GM10248 (cell line): ENCODE measurements around the gene PDE1C.
A peak's percentile ranks its signal among the peaks of the same experiment; 100 is the strongest.

Experiments used
- CTCF ChIA-PET: fragments of 300-600 bp; sonication (Branson Sonifier 250); formaldehyde crosslinking; extraction: SDS; loops from one replicate; lab custom pipeline; 2021; ENCODE audit warnings: antibody characterized with exemption; lab: Yijun Ruan, JAX
- POLR2A ChIA-PET: fragments of 350-650 bp; sonication (Branson Sonifier 250); formaldehyde crosslinking; extraction: SDS; loops from one replicate; lab custom pipeline; 2020; ENCODE audit warnings: antibody characterized with exemption; lab: Yijun Ruan, JAX
- DNase-seq: peaks from one replicate; pipeline ENCODE4 v3.0.0; 2012; ENCODE audit errors: extremely low spot score
- TF ChIP-seq, protein P1 (sequence below): IDR thresholded peaks from 2 replicates; pipeline ENCODE4 v1.5.1; 2012; ENCODE audit warnings: mild to moderate bottlenecking, low read depth; ENCODE audit errors: extremely low read depth, missing control alignments, control extremely low read depth

Gene PDE1C

DNA sequence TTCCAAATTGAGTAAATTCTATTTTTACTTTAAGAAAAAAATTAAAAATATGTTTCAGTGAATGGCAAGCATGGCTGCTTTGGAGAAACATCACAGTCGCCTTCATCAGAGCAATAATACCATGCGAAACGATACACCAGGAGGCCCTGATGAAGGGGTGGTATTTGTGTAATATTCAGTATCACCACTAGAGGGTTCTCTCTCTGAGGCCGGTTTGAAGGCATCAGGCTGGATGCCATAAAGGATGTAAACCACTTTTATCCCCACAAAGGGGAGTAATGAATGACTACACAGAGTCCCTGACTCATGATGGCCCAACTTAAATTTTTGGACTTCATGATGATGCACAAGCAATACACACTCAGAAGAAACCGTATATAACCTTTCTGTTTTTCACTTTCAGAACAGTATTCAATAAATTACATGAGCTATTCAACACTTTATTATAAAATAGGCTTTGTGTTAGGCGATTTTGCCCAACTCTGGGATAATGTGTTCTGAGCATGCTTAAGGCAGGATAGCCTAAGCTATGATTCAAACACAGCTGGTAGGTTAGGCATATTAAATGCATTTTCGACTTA, 287.7 kb downstream of the PDE1C start:
- ChIA-PET CTCF (interaction anchor here (0.8 to 3.2 kb wide), 18 partner anchors 9 to 798 kb away, joined by 3 to 15 read pairs (median 5); no protein-coding TSS in a partner anchor), POLR2A (no interaction called here)
- TF ChIP-seq, protein P1, sequence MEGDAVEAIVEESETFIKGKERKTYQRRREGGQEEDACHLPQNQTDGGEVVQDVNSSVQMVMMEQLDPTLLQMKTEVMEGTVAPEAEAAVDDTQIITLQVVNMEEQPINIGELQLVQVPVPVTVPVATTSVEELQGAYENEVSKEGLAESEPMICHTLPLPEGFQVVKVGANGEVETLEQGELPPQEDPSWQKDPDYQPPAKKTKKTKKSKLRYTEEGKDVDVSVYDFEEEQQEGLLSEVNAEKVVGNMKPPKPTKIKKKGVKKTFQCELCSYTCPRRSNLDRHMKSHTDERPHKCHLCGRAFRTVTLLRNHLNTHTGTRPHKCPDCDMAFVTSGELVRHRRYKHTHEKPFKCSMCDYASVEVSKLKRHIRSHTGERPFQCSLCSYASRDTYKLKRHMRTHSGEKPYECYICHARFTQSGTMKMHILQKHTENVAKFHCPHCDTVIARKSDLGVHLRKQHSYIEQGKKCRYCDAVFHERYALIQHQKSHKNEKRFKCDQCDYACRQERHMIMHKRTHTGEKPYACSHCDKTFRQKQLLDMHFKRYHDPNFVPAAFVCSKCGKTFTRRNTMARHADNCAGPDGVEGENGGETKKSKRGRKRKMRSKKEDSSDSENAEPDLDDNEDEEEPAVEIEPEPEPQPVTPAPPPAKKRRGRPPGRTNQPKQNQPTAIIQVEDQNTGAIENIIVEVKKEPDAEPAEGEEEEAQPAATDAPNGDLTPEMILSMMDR: peak; percentile 63
- DNase-seq: peak; percentile 50

DNA sequence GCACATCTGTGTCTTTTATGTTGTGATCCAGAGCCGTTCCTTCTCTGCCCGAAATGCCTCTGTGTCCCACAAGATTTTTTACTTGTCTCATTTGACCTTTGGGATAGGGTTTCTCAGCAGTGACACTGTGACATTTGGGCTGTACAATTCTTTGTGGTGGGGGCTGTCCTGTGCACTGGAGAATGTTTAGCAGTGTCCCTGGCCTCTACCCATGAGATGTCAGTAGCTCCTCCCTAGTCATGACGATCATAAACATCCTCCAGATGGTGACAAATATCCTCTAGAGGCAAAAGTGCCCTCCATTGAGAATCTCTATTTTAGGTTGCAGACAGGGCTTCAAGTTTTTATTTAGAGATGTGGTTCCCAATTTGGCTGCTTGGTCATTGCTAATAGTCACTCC, 291.9 kb downstream of the PDE1C start:
- TF ChIP-seq, protein P1: no peak
- no peak for DNase-seq
- CTCF ChIA-PET: no interaction called here
- POLR2A ChIA-PET: no interaction called here

DNA sequence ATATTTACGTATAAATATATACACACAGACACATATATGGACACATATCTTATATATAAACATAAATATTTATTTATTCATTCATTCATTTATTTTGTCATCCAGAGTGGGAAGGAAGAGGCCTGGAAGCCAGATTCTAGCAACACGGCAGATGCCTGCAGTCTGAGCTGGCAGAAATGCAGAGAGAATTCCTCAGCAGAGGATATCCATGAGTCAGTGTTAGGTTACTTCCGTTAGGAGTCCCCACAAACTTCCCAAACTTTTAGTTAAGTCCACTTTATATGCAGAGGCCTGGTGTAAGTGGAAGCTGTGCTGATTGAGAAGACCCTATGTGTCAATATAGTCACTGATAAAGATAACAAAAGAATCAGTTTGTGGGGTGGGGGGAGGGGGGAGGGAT, 293.6 kb downstream of the PDE1C start:
- TF ChIP-seq, protein P1: no peak
- POLR2A ChIA-PET: no interaction called here
- DNase-seq: no peak
- CTCF ChIA-PET: no interaction called here

DNA sequence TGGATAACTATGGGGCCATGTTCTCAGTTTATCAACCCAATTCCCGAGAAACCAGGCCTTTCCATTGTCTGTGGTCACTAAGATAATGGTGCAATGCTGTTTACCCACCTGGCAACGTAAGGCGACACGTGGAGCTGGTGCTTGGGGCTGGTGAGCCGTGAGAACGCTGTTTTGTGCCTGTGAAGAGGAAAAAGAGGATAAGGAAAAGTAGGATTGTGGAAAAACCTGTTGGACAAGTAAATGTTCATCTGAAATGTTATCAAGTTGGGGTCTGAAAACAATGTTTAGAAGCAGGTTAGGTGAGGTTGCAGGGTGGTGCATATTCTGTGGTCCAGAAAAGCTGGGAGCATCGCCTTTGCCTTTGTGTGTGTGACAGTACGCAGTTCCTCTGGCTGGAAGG, 294.7 kb downstream of the PDE1C start:
- ChIA-PET POLR2A (no interaction called here), CTCF (interaction anchor here (1.0 kb wide), 1 partner anchor 11 kb away, joined by 3 read pairs; no protein-coding TSS in a partner anchor)
- no peak for DNase-seq
- TF ChIP-seq, protein P1: no peak

DNA sequence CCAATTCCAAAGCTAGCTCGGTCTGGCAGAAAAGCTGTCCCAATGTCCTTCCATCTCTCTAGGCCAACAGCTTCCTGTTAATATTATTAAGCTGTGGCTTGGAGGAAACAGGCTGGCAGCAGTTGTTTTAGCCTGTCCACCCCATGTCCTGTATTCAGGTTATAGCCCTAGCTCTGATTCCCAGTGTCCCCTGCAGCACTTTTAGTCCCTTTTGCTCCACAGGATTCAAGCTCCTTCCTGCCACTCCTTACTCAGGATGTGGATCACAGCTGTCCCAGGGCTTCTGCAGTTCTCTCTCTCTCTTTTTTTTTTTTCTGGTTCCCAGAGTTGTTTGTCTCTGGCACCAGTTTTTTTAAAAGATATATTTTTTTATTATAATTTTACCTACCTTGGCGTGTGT, 298.0 kb downstream of the PDE1C start:
- DNase-seq: no peak
- CTCF ChIA-PET: interaction anchor here (1.2 to 3.0 kb wide), 3 partner anchors 9 to 16 kb away, joined by 3 to 11 read pairs (median 9); no protein-coding TSS in a partner anchor
- POLR2A ChIA-PET: no interaction called here
- TF ChIP-seq, protein P1: no peak

DNA sequence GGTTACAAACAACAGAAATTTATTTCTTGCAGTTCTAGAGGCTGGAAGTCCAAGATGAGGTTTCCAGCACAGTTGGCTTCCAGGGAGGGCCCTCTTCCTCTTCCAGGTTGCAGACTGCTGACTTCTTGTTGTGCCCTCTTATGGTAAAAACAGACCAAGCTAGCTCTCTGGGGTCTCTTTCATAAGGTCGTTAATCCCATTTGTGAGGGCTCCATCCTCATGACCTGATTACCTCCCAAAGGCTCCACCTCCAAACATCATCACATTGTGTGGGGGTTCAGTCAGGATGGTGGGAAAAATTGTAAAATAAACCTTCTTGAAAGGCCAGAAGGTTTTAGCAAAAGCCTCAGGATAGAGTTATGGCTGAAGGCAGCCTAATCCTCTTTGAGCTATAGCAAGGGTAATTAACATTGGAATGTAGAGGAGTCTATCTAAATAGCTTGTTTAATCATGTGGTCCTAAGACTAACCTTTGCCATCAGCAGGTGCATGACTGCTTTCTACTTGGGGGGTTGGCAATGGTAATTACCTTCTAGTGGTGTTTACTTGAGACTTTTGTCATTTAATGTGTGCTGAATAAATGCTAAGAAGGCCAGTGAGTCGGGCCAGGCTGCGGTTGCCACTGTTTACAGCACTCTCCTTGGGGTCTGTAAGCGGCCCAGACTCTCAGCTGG, 302.4 kb downstream of the PDE1C start:
- TF ChIP-seq, protein P1: no peak
- ChIA-PET POLR2A (no interaction called here), CTCF (no interaction called here)
- no peak for DNase-seq
